GM12874 (cell line): Measurements from ENCODE around the gene BAHD1.
A peak's percentile ranks its signal among the peaks of the same experiment; 100 is the strongest.

Source experiments
- CTCF ChIP-seq: IDR thresholded peaks from 2 replicates; pipeline ENCODE4 v1.5.1; 2011; ENCODE audit warnings: low read depth, mild to moderate bottlenecking, control low read depth, low read length, moderate library complexity; ENCODE audit not compliant: insufficient read depth

The BAHD1 gene

GRCh38 chr15:40500568-40501330 is 60.0 kb downstream of the BAHD1 start:
- no peak for TF ChIP-seq CTCF

GRCh38 chr15:40501487-40501886 is 60.7 kb downstream of the BAHD1 start:
- no peak for TF ChIP-seq CTCF

- TF ChIP-seq CTCF = peak; percentile 75
Observed at GRCh38 chr15:40506964-40507571, 66.3 kb downstream of the BAHD1 start.

- TF ChIP-seq CTCF = no peak
Observed at GRCh38 chr15:40508216-40508615, 67.5 kb downstream of the BAHD1 start.

- no peak for TF ChIP-seq CTCF
Observed at GRCh38 chr15:40510201-40510600, 69.4 kb downstream of the BAHD1 start.

- no peak for TF ChIP-seq CTCF
Observed at GRCh38 chr15:40511093-40511471, 70.3 kb downstream of the BAHD1 start.

- TF ChIP-seq CTCF = no peak
Observed at GRCh38 chr15:40511472-40512133, 70.8 kb downstream of the BAHD1 start.
